H54 (cell line): Measurements from ENCODE around the gene PPDPF.

Source experiments
- DNase-seq: peaks from one replicate; pipeline ENCODE4 v3.0.0; 2011; ENCODE audit warnings: low spot score, mixed read lengths; ENCODE audit not compliant: insufficient read length
- FAIRE-seq: peaks from 3 replicates; lab custom pipeline; 2011; peaks lifted over from hg19 to GRCh38; lab: Jason Lieb, UNC
- POLR2A ChIP-seq: IDR thresholded peaks from 2 replicates; pipeline ENCODE4 v1.6.1; 2011; ENCODE audit warnings: low read depth, mild to moderate bottlenecking, low read length

Gene PPDPF

DNA sequence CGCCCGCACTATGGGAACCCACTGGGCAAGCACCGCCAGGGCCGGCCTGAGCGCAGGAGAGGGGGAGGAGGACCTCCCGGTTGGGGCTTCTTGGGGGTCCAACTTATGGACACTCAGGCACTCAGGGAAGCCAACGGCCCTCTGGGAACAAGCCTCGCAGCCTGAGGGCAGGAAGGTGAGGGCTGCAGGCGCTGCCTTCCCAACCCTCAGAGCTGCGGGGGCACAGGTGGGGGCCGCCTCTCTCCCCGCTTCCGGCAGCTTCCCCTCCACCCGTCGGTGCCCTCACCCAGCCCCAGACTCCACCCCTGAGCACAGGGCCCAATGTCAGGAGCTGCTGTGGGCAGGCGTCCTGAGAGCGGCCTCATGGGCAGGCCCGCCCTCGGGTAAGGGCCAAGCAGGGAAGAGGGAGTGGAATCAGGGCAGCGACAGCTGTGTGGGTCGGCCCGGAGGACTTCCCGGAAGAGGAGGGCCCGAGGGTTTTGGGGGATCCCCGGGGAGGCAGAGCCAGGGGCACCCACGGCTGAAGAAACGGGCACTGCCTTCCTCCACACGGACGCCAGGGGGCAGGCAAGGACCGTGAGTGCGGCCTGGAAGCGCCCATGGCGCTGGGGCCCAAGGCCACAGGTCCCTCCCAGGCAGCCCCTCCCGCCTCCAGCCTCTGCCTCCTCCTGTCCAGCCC lies 17.1 kb downstream of the PPDPF start:
- peak; percentile 99 for DNase-seq
- FAIRE-seq = peak; percentile 87
- TF ChIP-seq POLR2A = peak; percentile 39; the same call in 1 of the 2 replicates

DNA sequence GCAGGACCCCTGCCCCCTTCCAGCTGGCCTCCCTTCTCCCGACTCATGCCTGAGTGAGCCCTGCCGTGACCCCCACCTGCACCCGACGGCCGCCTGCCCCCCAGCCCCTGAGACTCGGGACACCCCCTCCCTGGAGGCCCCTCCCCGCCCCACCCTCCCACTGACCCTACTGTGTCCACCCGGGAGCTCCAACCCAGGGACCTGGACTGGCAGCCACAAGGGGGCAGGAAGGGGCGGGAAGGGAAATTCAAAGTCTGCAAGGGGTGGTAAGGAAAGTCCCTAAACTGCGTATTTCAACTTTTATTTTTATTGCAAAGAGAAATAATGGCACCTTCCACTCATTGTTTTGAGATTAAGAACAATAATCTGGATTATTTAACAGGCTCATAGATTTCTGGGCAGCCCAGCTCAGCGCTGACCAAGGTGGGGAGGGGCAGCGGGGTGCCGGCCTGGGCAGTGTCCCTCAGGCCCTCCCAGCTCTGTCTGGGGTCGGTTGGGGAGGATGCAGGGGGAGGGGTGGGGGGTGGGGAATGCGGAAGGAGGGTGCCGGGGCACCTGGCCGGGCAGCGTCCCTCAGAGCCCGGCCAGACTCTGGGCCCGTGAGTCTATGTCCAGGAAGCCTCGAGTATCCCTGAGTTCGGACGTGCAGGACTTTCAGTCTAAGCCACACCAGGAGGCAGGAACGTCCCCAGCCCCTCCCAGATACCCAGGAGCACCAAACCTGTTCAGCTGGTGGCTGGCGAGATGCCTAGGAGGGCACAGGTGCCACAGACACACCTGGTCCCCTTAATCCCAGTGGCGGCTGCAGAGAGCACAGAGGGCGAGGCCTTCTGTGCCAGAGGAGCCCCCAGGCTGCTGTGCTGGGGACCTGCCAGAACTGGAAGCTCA lies 17.9 kb downstream of the PPDPF start:
- DNase-seq (peak; percentile 94), FAIRE-seq (no peak)
- TF ChIP-seq POLR2A = no peak

DNA sequence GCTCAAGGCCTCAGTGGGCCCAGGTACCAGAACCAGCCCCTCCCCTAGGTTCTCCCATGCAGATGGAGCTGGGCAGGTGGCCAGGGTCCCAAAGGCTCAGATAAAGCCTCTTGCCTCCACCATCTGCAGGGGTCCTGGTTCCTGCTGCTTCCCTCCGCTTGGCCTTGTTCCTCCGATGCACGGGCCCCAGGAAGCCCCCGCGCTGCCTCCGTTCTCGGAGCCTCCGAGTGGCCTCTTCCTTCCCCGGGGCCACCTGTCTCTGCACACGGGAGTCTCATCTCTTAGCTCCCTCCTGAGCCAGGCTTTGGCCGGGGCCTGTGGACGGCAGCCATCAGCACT lies 18.5 kb downstream of the PPDPF start:
- TF ChIP-seq POLR2A = no peak
- DNase-seq = no peak
- no peak for FAIRE-seq

DNA sequence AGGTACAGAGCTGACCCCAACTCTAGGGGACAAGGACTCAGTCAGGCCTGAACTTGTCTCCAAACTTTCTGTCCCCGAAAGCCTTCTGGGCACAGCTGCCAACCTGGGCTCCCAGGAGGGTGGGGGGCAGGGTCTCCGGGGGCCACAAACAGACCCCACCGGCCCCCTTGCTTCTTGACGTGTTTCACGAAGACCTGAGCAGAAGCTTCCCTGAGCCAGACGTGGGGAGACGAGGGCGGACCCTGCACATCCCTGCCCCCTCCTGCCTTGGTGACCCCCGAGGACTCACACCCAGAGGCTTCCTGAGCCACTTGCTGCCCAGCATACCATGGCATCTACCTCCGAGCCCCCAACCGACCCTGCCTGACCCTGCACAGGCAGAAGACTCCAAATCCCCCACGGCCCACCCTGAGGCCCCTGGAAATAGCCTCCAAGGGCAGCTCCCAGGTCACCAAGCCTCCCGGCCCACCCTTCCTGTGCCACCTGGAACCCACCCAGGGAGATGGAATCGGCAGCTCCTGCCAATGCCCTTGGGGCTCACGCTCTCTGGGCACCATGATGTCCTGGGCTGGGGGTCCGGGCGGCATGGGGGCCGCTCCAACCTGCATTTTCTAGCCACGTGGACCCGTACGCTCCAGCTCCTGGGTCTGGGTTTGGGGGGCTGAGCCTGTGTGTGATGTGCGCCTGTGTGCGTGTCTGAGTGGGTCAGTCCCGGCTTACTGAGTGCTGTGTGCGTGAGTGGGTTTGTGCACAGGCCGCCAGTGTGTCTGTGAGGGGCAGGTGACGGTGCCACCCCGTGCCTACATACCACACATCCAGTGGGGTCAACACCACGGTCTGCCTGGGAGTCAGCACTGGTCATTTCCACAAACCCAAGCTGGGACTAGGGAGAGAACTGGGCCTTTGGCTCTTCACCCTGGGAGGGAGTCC lies 19.1 kb downstream of the PPDPF start:
- TF ChIP-seq POLR2A = no peak
- no peak for DNase-seq
- FAIRE-seq = no peak

DNA sequence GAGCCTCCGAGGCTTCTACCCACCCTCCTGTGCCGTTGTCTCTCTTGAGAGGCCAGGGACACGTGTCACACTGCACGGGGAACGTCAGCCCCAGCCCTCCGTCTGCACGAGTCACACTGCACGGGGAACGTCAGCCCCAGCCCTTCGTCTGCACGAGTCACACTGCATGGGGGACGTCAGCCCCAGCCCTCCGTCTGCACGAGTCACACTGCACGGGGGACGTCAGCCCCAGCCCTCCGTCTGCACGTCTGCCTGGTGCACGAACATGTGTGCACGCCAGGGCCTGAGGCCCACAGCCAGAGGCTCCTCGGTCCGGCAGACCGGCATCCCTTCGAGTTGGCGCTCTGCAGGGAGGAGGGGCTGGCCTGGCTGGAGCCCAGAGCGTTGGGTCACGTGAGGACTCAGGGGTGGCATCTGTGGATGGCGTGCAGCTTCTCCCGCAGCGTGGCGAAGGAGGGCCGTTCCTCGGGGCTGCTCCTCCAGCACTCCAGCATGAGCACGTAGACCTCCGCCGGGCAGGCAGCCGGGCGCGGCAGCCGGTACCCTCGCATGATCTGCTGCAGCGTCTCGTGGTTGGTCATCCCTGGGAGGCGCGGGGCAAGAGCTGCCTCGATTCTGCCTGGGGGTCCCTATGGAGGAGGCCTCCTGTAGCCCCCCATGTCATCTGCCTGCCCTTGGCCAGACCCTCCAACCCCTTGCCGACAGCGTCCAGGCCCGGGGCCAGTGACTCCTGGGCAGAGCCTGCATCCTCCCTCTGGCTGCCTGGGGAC lies 20.0 kb downstream of the PPDPF start:
- no peak for TF ChIP-seq POLR2A
- no peak for FAIRE-seq
- no peak for DNase-seq

DNA sequence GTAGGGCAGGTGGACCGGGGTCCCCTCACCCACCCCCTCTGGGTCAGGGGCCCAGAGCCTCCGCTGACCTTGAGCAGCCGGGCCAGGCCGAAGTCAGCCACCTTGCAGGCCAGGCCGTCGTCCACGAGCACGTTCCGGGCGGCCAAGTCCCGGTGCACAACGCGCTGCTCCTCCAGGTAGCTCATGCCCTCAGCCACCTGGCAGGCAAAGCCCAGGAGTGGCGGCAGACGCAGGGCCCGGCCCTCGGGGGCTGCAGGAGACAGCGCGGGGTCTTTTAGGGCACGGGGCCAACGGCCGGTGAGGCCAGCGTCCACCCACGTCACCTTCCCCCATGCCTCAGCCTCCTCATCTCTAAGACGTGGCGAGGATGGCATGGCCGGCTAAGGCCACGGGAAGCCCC lies 20.8 kb downstream of the PPDPF start:
- DNase-seq (no peak), FAIRE-seq (no peak)
- TF ChIP-seq POLR2A = no peak

DNA sequence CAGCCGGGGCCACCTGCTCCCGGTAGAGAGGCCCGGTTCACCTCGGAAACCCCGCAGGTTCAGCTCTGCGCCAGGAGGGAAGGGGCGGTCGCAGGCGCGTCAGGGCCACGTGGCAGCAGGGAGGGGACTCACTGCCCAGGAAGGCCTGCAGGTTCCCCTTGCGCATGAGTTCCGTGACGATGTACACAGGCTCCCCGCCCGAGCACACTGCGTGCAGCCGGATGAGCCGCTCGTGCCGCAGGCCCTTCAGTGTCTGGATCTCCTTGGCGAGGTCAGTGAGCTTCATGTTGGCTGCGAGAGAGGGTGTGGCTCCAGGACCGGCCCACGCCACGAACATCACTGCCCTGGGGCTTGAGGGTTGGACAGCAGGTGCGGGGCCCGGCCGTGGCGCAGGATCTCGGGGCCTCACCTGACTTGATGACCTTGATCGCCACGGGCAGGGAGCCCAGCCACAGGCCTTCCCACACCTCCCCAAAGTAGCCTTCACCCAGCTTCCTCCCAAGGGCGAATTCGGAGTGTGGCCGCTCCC lies 21.5 kb downstream of the PPDPF start:
- no peak for TF ChIP-seq POLR2A
- FAIRE-seq = no peak
- DNase-seq = no peak

DNA sequence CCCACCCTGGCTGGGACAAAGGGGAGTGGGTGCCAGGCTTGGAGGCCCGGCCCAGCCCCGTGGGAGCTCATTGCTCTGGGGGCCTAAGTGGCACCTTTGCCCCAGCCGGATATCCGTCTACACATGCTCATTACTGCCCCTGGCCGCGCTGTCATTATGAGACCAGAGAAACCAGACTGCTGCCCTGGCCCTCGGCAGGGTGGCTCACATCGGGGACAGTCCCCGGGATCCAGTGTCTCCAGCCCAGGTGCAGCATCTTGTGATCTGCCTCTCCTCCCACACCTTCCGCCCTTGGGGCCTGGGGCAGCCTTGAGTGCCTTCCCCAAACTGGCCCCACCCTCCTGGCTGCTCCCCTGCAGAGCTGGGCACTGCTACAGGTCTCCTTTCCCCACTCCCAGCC lies 22.1 kb downstream of the PPDPF start:
- FAIRE-seq (no peak), DNase-seq (no peak)
- TF ChIP-seq POLR2A = no peak

DNA sequence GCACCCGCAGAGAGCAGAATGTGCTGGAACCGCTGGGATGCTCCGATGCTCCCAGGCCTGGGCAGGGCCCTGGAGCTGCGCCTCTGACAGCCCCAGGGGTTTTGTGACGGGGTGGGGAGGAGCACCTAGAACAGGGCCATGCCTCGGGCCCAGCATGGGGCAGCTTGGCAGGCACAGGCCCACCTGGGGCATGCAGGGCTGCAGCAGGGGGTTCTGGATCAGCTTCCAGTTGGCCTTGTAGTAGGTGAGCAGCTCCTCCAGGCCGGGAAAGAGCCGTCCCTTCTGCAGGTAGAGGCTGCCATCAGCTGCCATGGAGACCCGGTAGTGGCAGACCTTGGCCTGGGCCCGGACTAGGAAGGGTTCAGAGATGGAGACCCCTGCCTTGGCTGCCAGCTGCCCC lies 22.6 kb downstream of the PPDPF start:
- no peak for TF ChIP-seq POLR2A
- DNase-seq (no peak), FAIRE-seq (no peak)

DNA sequence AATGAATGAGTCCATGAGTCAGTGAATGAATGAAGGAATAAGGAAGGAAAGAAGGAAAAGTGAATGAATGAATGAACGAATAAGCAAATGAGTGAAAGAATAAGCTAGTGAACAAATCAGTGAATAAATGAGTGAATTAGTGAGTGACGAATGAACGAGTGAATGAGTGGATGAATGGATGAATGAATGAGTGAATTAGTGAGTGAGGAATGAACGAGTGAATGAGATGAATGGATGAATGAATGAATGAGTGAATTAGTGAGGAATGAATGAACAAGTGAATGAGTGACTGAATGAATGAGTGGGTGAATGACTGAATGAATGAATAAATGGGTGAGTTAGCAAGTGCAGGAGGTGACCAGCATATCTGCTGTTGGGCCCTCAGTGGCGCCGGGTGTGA lies 23.2 kb downstream of the PPDPF start:
- no peak for FAIRE-seq
- DNase-seq = no peak
- no peak for TF ChIP-seq POLR2A

DNA sequence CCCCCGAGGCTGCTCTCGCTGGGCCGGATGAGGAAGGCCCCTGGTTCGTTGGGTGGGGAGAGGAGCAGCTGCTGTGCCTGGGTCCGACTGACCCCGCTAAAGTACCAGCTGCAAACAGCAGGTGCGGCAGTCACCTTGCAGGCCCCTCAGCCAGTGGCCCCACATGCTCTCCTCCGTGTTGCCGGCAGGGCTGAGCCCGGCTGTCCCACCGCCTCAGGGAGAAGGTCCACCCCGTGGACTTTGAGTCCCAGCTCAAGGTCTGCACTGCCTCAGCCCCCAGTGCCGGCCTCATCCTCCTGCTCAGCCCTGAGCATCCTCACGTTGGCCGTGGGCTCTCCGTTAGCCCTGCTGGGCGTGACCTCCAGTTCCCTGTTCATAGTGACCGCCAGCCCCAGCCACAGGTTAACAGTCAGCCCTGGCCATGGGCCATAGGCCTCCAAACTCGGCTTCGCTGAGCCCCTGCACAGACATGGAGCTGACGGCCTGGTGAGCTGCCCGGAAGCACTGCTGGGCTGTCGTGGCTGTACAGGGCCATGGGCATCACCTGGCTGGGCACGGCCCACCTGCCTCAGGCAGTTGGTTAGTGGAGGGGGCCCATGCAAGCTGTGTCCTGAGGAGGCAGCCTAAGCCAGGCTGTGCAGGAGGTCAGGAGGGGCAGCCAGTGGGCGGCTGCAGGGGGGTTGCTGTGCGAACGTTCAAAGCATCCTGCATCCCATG lies 23.8 kb downstream of the PPDPF start:
- FAIRE-seq (no peak), DNase-seq (no peak)
- TF ChIP-seq POLR2A = no peak

DNA sequence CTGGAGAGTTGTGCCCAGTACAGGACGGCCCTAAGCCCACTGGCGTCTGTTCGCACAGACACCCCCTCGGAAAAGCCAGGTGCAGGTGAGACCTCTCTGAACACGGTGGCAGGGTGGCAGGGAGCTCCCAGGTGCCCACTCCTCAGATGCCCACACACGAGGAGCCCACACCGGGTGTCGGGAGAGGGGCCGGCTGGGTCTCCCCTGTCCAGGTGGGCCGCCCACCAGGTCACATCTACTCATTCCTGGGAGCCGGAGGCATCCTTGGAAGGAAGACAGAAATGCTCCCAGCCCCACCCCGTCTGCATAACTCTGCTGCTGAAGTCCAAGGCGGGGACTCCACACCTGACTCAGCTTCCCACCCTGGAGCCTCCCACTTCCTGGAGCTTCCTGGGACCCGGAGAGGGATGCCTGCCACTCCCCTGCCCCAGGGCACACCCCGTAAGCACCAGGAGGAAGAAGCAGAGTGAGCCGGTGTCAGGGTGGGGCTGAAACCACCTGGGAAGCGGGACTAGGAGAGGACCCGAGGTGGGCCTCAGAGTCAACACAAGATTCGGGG lies 24.5 kb downstream of the PPDPF start:
- FAIRE-seq (peak; percentile 50), DNase-seq (peak; percentile 99)
- TF ChIP-seq POLR2A = no peak

DNA sequence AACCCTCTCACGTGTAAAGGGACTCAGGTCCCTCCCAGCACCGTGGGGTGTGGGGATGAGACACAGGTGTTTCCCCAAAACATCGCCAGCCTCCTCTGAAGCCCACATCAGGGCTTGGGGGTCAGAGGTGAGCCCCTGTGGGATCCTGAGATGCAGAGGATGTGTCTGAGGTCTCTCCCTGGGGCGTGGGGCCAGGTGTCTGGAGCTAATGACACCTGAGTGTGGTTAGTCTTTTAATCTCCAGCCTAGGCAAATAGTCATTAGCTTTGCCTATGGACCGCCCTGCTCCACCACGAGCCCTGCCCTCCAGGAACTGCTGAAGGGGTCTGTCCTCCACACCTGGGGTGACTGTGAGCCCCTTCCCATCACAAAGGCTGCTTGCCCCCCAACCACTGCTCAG lies 25.2 kb downstream of the PPDPF start:
- FAIRE-seq (no peak), DNase-seq (no peak)
- no peak for TF ChIP-seq POLR2A
